GM19025 (cell line): ENCODE results near the gene GALNT18.

Source experiments
- ATAC-seq: cut with Tn5 transposase; IDR thresholded peaks from one replicate; pipeline ENCODE4 v1.9.1; 2021; ENCODE audit warnings: mild to moderate bottlenecking, low read depth, moderate library complexity; ENCODE audit not compliant: unreplicated experiment

Gene GALNT18

DNA sequence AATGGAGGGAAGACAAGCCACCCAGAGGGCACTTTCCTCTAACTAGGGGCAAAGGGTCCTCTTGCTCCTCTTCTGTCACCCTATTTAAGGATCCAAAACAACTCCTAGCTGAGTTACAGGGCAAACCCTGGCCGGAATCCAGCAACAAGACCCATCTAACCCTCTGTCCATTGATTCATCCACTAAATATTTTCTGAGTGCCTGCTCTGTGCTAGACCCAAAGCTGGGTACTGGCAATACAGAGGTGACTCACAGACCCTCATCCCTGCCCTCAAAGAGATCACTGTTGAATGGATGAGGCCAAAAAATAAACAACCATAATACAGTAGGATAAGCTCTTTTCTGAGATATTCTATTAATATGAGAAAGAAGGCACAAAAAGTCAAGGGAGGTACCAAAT, 4.3 kb upstream of the GALNT18 start:
- no peak for ATAC-seq

DNA sequence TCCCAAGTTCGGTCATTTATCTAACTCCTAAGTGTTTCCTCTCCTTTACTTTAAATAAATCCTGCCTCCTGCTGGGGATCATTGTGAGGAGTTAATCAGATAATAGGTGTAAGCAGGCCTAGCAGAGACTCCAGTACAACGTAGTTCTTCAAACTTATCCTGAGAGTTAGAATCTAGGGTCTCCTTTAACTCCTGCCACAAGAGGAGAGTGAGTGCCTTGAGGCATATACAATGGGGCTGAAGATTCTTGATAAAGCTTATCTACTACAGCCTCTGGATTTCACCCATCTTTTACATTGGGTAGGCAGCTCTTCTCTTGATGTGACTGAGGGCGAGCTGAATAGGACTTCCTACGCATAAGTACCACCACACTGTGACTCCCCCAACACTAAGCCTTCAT, 3.1 kb upstream of the GALNT18 start:
- no peak for ATAC-seq

DNA sequence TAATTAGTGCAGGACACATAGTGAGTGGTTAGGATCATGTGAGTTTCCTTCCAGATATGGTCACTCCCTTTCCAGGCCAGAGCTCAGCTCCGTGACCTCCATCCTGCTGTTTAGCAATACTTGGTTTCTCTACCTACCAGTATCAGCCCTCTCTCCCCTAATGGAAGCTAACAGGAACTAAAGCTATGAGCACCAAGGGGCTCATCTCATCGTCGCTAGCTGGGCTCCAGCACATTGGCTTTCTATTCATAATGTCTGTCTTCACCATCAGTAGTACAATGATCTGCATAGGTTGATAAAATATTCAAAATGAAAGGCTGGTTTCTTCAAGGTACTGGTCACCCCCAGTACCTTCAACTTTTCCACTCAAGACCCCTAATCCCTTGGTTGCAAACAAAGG, 2.4 kb upstream of the GALNT18 start:
- no peak for ATAC-seq

DNA sequence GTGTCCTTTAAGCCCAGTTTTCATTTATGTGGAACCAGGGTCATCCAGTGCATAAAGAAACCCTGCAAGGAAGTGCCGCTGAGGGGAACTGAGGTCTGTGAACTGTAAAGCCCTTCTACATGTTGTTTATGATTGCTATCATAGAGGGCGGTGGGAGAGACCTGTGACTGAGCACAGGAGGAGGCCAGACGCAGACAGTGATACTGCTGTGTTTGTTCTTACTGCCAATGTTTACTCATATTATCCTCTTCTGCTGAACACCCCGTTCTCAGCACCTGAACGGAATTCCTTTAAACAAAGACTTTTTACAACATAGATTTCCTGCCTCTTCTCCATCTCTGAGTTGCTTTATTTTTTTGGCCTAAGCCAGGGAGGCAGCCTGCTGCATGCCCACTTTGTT, 967 bp upstream of the GALNT18 start:
- no peak for ATAC-seq

DNA sequence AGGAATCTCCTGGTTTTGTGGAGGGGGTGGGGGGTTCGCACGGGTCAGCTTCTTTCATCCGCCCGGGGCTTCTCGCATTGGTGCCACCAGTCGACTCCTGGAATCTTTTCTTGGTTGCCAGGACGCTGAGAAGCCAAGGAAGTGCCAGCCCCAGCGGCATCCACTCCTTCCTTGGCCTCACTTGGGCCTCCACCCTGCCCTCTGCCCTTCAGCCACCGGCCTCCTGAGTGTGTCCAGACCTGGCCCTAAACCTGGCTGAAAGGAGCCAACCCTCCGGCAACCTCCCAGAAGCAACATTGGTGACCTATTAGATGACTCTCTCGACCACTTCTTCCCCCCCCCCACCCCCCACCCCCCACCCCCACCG, 518 bp upstream of the GALNT18 start:
- no peak for ATAC-seq

DNA sequence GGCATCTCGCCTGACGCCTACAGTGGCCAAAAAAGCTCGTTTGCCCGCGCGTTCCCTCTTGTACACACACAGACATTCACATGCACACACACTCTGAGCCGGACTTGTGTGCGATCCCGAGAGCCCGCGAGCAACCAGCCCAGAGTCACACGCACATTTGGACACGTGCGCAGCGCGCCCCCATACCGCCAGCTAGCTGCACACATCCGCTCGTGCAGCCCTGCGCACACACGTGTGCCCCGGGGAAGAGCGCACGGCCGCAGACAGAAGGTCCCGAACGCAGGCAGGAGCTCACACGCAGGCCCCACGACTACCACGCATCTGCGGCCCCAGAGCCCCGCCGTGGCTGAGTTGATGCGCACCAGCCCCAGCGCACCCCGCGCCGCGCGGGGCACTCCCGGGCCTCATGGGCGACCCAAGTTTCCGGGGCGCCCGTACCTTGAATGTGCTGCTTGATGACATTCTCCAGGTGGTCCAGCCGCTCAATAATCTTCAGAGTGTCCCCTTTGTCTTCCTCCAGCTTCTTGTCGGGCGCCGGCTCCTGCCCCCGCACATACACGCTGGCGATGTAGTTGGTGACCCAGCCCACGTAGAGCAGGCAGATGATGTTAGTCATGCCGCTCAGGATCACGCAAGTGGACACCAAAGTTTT, 758 bp downstream of the GALNT18 start:
- no peak for ATAC-seq

DNA sequence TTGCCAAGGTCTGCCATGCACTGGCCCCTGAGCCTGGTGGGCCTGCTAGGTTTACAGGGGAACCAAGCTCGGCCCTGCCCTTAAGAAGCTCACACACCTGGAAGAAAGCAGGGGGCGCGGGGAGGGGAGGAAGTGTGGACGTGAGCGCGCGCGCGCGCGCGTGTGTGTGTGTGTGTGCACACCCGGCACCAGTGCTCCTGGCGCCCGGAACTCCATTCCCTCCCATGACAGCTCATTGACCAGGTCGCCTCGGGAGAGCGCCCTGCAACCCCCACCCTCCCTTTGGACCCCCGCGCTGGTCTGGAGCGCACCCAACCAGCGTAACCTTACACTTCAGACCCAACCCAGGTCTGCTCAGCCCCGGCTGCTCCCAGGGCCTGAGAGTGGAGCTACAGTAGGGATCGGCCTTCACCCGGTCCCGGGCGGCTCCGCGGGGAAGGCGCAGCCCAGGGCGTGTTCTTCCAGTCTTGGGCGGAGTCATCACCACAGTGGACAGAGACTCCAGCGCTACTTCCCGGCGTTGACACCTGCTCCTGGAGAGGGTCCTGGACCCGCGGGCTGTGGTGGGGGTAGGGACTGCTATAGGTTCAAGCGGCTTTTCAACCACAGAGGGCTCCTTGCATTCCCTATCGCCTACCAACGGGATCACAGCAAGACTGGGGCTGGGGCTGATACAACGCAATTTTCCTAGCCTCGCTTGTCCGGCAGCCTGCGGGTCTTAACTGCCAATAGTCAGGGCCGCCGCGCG, 1.5 kb downstream of the GALNT18 start:
- no peak for ATAC-seq

DNA sequence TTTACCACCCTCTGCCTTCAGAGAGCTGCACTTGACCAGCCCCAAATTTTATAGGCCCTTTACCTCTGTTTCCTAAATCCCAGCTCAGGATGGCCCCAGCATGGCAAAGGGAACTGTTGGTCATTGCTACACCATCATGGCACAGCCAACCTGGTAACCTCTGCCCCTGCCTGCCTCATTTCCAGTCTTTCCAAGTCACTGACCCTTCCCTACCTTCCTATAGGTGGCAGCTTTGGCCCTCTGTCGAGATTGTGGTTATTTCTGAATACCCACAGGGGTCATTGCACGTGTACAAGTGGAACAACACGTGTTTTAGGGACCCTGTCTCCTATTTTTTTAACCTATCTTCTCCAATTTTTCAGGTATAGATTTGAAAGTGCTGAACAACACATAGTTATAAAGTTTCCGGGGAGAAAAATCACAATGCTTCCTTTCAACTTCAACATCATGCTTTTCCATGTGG, 2.8 kb downstream of the GALNT18 start:
- no peak for ATAC-seq

DNA sequence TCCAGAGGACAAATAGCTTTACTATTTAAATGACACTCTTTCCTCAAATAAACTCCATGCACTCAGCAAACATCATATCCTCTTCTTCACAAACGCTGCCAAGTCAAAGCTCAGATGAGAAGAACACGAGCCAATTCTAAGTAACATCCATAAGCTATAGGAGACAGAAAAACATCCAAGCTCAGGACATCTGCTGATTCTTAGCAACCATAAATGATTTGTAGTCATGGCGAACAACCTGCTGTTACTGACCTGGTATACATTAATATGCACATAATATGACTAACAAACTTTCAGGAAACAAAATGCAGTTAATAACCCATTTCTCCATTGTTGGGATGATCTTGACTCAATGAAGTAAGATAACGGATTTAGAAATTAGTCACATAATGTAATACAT, 6.7 kb downstream of the GALNT18 start:
- no peak for ATAC-seq

DNA sequence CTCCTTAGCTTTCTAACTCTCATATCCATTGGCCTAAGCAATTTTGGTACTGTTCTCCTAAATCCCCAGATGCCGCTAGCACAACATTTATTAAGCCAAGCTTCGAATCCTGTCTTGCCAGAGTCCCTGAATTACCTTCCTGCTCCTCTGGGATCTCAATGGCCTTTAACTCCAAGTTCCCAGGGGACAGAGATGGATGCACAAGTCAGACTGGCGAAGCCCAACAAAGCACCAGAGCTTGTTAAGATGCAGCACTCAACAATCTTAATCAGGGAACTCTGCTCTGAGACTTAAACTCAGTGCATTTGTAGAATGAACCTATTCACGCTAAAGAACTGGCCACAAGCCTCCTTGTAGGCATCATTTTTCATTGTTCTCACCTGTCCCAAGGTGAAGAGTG, 9.4 kb downstream of the GALNT18 start:
- ATAC-seq = no peak

DNA sequence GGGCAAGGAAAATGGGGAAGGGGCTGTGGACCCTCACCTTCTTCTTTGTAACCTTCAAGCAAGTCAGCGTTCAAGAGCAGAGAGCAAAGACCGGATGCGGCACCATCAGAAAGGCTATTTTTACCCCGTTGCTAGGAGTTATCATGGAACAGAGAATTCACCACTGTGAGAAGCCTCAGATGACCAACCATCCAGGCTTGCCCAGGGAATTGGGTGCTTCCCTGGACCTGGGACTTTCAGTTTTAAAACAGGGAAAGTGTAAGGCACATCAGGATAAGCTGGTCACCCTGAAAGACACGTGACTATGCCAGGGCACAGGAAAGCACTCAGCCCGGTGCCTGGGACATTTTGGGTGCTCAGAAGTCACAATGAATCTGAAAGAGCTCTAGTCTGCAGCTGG, 10.4 kb downstream of the GALNT18 start:
- no peak for ATAC-seq

DNA sequence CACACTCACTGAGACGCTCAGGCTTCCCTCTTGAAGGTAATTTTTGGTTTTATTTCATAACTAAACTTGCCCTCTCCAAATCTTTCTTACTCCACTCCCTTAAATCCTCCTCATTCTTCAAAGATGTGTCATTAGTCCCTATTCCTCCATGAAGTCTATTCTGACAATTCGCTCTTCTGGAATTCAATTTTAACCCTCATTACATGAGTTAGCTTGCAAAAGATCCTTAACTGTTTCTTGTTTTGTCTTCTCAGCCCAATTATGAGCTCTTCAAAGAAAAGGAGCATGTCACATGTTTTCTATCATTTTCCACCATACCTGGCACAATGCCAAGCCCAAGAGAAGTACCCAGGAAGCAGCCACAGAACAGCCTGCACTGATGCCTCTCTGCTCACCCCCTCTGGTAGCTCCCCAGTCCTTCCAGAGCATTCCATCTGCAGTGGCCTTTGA, 13.0 kb downstream of the GALNT18 start:
- no peak for ATAC-seq

DNA sequence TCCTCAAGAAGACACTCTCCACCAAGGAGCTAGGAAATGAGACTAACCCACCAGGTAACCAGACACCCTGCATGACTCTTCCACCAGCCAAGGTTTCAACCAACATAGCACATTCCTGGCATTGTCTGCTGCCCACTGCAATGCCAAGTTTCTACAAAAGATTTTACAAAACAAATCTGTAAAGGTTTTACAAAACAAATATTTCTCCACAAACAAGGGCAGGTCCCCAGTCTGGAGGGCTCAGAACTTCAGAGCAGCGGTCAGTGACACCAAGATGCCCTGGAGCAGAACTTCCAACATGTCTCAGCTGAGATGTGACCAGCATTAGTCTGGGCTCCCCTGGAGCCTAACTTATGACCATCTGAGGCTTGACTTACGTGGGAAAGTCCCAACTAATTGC, 14.0 kb downstream of the GALNT18 start:
- ATAC-seq = no peak

DNA sequence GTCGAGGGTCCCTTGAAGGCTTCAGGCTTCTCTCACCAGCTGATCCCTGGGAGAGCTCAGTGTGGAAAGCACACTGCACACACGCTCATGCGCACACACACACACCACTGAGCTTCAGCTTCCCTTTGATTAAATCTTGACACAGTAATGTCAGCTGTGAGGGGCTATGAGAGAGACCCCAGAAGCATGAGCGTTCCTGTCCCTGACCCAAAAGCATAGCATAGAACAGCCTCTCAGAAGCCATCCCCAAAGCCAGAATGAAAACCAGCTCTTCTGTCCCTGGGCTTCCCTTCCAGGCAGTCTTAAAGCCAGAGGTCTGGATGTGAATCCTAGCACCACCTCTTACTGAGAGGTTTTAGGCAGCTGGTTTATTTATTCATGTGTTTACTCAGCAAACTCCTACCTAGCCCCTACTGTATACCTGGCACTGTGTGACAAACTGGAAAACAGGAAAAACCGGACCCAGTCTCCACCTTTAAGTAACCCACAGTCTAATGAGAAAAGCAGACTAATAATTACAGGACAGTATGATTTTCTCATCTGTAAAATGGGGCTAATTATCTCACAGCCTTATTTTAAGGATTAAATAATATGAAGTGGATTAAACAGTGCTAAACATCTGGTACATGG, 15.9 kb downstream of the GALNT18 start:
- ATAC-seq = no peak

DNA sequence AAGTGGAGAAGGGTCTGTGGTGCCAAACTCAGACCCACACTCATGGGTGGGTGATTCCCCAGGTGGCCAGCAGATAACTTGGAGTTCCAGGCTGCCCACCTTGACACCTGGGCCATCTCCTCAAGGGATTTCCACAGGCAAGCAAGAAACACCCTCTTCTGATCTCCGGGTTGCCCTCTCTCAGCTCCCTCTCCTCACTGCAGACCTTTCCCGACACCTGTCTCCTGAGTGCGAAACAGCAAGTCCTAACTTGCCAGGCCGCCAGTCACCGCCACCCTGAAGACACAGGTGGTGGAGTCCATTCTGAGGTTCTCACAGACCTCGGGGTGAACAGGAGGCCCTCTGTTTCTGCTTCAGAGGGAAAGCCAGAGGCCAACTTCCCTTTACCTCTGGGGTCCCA, 16.6 kb downstream of the GALNT18 start:
- ATAC-seq = no peak

DNA sequence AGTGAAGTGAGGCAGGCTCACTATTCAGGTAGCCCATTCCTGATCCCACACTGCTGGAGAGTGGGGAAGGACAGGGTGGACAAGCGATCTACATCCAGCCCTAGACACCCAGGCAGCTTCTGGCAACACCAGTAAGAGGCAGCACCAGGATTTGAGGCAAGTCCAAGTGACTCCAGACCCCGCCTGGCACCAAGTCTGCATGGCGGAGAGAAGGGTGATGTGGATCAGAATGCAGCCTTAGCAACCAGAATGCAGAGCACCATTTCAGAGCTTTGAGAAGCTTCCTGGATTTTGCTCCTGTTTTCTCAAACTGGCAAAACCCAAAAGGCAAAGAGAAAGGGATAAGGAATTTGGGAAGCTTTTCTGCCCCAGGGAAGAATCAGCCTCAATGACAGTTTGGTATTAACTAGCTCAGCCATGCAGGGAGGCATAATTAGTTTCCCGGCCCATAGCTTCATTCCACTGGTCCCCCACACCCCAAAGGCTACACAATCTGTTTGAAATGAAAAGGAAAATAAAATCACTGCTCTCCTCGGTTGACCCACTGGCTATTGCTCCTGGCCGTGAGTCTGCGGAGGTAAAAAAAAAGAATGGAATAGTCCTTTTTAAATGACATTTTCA, 17.3 kb downstream of the GALNT18 start:
- no peak for ATAC-seq

DNA sequence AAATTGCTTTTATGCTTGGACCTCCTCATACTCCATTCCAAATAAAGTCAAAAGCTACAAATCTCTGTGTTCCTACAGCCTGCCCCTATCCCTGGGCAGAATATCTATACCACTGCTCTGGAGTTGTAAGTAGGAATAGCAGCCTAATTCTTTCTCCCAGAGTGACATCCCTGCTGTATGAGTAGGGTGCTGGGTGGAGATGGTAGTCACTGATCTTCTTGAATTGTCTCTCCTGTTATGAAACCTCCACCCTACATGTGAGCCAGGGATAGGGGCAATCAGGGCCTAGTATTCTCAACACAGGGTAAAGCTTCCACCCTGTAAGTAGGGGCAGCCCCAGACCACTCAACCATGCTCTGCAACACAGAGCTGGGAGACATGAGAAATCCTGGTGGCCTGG, 19.8 kb downstream of the GALNT18 start:
- ATAC-seq = no peak

DNA sequence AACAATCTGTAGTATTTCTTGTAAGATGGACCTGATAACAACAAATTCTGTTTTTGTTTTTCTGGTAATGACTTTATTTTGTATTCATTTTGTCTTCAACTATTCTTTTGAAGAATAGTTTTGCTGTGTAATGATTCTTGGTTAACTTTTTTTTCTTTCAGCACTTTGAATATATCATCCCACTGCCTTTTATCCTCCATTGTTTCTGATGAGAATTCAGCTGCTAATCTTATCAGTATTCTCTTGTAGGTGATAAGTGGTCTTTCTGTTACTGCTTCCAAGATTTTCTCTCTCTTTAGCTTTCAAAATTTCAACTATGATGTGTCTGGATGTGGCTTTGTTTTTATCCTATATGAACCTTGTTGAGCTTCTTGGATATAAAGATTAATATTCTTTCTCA, 21.5 kb downstream of the GALNT18 start:
- ATAC-seq = no peak

DNA sequence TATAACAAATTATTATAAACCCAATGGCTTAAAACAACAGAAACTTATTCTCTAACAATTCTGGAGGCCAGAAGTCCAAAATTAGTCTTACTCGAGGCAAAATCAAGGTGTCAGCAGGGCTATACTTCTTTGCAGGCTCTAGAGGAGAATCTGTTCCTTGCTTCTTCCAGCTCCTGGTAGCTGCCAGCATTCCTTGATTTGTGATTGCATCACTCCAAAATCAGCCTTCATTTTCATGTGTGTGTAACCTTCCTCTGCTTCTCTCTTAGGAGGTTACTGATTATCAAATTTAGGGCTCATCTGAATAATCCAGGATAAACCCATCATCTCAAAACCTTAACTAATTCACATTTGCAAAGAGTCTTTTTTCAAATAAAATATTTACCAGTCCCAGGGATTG, 23.6 kb downstream of the GALNT18 start:
- ATAC-seq = no peak

DNA sequence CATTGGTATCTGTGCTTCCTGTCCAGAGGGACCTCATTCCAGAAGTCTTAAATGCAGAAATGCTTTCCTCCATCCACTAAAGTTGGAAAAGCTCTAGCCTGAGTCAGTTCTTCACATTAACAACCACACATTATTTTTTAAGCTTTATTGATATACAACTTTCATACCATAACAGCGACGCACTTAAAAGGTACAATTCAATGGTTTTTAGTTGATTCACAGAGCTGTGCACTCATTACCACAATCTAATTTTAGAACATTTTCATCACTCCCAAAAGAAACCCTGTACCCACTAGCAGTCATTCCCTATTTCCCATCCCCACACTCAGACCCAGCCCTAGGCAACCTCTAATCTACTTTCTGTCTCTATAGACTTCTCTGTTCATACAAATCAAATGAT, 27.6 kb downstream of the GALNT18 start:
- ATAC-seq = no peak

DNA sequence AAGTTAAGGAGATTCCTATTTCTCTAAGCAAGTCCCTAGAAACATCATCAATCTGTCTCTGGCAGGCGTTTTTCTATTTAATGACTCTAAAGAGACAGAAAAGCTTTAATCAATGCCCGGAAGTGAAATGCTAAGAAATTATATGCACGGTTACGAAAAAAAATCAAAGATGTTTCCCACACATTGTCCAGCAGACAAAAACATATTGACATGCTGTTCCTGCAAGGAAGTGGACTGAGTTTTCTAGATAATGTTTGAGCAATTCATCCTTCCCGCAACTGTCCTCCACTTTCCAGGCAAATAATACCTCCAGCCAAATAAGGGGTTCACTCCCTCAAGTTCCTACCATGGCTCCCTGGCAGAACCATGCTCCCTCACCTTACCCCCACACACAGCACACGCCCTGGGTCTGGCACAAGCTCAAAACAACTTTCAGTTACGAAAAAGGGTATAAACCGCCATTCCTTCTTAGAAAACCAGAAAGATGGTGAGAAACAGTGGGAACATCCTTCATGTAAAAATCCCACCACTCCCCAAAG, 29.6 kb downstream of the GALNT18 start:
- ATAC-seq = no peak
